Measurements from ENCODE around the gene MAPK14.

DNA sequence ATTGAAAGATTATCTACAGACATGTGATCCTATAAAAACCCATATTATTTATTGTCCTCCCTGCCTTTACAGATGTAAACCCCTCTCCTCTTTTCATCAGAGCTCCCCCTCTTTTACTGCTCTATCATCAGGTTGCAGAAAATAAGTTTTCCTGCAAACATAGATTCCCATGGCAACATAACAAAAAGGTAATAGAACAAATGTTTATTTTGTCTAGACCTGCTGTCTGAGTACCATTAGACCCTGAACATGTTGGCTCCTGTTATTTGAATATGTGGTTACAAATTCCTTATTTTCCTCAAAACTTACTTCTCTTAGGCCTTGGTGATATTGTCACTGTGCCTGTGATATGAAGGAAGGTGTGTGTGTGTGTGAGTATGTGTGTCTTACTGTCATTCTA is 11.5 kb downstream of the MAPK14 start:
- TF ChIP-seq TAF1 (IDR thresholded peaks at IDR 0.05; ENCODE audit: low read depth) (no peak), TEAD4 (IDR thresholded peaks at IDR 0.05) (no peak), YY1 (IDR thresholded peaks at IDR 0.05; ENCODE audit: low read depth) (no peak), REST (IDR thresholded peaks at IDR 0.05; ENCODE audit: low read depth) (no peak)
- TF ChIP-seq, protein P1, sequence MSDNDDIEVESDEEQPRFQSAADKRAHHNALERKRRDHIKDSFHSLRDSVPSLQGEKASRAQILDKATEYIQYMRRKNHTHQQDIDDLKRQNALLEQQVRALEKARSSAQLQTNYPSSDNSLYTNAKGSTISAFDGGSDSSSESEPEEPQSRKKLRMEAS (IDR thresholded peaks at IDR 0.05) = no peak

All from Ishikawa (cell line).